ENCODE measurements around the gene ZNF709. TPM values are rescaled to one million over a fixed set of nuclear protein-coding genes. Genes with fewer than 3 reads are reported as not detected.
A peak's percentile ranks its signal among the peaks of the same experiment; 100 is the strongest.
"Not testable (repeated sequence)": the region's sequence is repeated elsewhere in the genome, so short reads cannot be mapped to it uniquely, and the experiment has no call there.

The ZNF709 gene
- total and polyA plus RNA-seq, 2 donors from 2014 or later, result 2.2 to 5.7 TPM

DNA sequence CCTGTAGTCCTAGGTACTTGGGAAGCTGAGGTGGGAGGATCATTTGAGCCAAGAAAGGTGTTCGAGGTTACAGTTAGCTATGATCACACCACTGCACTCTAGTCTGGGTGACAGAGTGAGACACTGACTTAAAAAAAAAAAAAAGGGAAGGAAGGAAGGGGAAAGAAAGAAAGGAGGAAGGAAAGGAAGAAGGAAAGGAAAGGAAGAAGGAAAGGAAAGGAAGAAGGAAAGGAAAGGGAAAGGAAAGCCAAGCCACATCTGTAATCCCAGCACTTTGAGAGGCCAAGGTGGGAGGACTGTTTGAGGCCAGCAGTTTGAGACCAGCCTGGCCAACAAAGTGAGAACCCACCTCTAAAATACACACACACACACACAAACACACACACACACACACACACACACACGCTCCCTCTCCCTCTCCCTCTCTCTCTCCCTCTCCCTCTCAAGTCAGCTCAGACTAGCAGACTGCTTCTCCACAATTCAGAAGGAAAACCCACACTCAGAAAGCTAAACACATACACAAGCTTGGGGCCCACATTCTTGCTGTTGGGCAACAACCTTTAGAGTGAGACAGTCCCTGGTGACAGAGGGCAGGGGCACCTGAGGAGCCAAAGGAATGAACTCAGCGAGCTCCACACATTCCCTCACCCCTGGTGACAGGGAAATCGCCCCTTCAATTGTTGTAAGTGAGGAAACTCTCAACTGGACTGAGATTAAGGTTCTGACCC is 2.7 kb downstream of the ZNF709 start:
- FAIRE-seq, result no peak
- no peak for DNase-seq
- H3K27ac ChIP-seq (ENCODE audit: low read depth in 2 of 2, low read length in 2 of 2), result no peak overlapping the region

DNA sequence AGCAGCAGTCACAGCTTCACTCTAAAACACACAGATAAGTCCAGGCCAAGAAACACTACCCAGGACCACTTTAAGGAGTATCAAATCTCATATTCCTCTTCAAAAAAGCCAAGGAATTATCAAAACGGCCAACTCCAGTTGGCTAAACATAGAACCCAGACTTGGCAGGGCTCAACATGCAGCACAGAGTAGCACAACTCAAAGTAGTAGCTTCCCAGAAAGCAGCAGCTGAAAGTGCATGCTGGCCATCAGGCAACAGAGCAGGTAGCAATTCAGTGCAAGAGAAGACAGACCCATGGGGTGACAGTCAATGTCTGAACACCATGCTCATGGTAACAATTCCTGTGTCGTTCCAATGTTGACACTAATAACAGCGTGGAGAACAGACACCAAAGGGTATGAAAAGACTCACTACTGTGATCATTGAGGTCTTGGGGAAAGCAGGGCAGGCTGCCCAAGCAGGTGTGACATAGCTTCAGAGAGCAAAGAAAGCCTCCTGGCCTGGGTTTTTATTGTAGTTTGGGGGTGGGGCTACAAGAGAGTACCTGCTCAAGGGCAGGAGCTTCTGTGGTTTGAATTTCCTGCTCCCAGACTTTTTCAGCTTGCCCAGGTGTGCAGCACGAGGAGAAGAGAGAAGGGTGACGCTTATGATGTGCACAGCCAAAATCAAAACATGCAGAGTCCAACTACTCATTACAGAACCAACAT is 6.2 kb downstream of the ZNF709 start:
- H3K36me3 ChIP-seq (ENCODE audit: control insufficient read depth in 2 of 3, insufficient read depth in 3 of 3, low read length in 3 of 3), result no peaks in the 10 kb centered on the region
- H3K9ac ChIP-seq (ENCODE audit: low read length in 3 of 3), result no peak overlapping the region
- no peaks in the 10 kb centered on the region for H3K9me3 ChIP-seq (ENCODE audit: control insufficient read depth in 2 of 3, insufficient read depth in 1 of 3, low read length in 3 of 3)
- no peak overlapping the region for H3K4me3 ChIP-seq (ENCODE audit: low read length in 3 of 3)
- peaks cover 0 to 14% (median 0%) of the 10 kb centered on the region in 3 donors for H3K4me1 ChIP-seq (ENCODE audit: control insufficient read depth in 2 of 3, insufficient read depth in 2 of 3, low read depth in 1 of 3, low read length in 3 of 3)
- intact Hi-C loops (cut with DNase I), result no loop called here
- H3K27ac ChIP-seq (ENCODE audit: low read depth in 2 of 2, low read length in 2 of 2), result no peak overlapping the region
- H3K27me3 ChIP-seq (ENCODE audit: control insufficient read depth, insufficient read depth, low read length), result no peaks in the 10 kb centered on the region
- peak in 2 of 5 donors; percentile 22 to 29 for DNase-seq
- TF ChIP-seq, protein P1, sequence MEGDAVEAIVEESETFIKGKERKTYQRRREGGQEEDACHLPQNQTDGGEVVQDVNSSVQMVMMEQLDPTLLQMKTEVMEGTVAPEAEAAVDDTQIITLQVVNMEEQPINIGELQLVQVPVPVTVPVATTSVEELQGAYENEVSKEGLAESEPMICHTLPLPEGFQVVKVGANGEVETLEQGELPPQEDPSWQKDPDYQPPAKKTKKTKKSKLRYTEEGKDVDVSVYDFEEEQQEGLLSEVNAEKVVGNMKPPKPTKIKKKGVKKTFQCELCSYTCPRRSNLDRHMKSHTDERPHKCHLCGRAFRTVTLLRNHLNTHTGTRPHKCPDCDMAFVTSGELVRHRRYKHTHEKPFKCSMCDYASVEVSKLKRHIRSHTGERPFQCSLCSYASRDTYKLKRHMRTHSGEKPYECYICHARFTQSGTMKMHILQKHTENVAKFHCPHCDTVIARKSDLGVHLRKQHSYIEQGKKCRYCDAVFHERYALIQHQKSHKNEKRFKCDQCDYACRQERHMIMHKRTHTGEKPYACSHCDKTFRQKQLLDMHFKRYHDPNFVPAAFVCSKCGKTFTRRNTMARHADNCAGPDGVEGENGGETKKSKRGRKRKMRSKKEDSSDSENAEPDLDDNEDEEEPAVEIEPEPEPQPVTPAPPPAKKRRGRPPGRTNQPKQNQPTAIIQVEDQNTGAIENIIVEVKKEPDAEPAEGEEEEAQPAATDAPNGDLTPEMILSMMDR (IDR thresholded peaks at IDR 0.05; ENCODE audit: borderline replicate concordance, extremely low read depth, insufficient read depth), result no peak
- FAIRE-seq, result no peak

More for the DNA sequence above, 2.7 kb downstream of the ZNF709 start:
- H3K9ac ChIP-seq (ENCODE audit: low read length in 3 of 3), result no peak overlapping the region
- H3K36me3 ChIP-seq (ENCODE audit: control insufficient read depth in 2 of 3, insufficient read depth in 3 of 3, low read length in 3 of 3), result no peaks in the 10 kb centered on the region
- peaks cover 0 to 20% (median 3%) of the 10 kb centered on the region in 3 donors for H3K4me1 ChIP-seq (ENCODE audit: control insufficient read depth in 2 of 3, insufficient read depth in 2 of 3, low read depth in 1 of 3, low read length in 3 of 3)
- H3K27me3 ChIP-seq (ENCODE audit: control insufficient read depth, insufficient read depth, low read length), result no peaks in the 10 kb centered on the region
- TF ChIP-seq, protein P1 (IDR thresholded peaks at IDR 0.05; ENCODE audit: borderline replicate concordance, extremely low read depth, insufficient read depth), result no peak
- intact Hi-C loops (cut with DNase I), result no loop called here
- no peaks in the 10 kb centered on the region for H3K9me3 ChIP-seq (ENCODE audit: control insufficient read depth in 2 of 3, insufficient read depth in 1 of 3, low read length in 3 of 3)
- no peak overlapping the region for H3K4me3 ChIP-seq (ENCODE audit: low read length in 3 of 3)

DNA sequence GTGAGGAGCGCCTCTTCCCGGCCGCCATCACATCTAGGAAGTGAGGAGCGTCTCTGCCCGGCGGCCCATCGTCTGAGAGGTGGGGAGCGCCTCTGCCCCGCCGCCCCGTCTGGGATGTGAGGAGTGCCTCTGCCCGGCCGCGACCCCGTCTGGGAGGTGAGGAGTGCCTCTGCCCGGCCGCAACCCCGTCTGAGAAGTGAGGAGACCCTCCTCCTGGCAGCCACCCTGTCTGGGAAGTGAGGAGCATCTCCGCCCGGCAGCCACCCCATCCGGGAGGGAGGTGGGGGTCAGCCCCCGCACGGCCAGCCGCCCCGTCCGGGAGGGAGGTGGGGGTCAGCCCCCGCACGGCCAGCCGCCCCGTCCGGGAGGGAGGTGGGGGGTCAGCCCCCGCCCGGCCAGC is 17.0 kb downstream of the ZNF709 start:
- H3K9me3 ChIP-seq (ENCODE audit: control insufficient read depth in 2 of 3, insufficient read depth in 1 of 3, low read length in 3 of 3), result peaks cover 6 to 38% (median 11%) of the 10 kb centered on the region in 3 donors
- not testable (repeated sequence) for FAIRE-seq

GRCh38 chr19:12465211-12465610 is 19.4 kb downstream of the ZNF709 start:
- Histone ChIP-seq H3K4me3 (ENCODE audit: low read length in 3 of 3) (peak overlapping the region in 1 of 3 donors; percentile 36), H3K9ac (ENCODE audit: low read length in 3 of 3) (no peak overlapping the region), H3K27ac (ENCODE audit: low read depth in 2 of 2, low read length in 2 of 2) (no peak overlapping the region), H3K4me1 (ENCODE audit: control insufficient read depth in 2 of 3, insufficient read depth in 2 of 3, low read depth in 1 of 3, low read length in 3 of 3) (no peaks in the 10 kb centered on the region), H3K36me3 (ENCODE audit: control insufficient read depth in 2 of 3, insufficient read depth in 3 of 3, low read length in 3 of 3) (peaks cover 13 to 19% (median 18%) of the 10 kb centered on the region in 3 donors), H3K9me3 (ENCODE audit: control insufficient read depth in 2 of 3, insufficient read depth in 1 of 3, low read length in 3 of 3) (peaks cover 8 to 39% (median 18%) of the 10 kb centered on the region in 3 donors), H3K27me3 (ENCODE audit: control insufficient read depth, insufficient read depth, low read length) (no peaks in the 10 kb centered on the region)
- intact Hi-C loops (cut with DNase I), result no loop called here
- no peak for FAIRE-seq
- TF ChIP-seq, protein P1 (IDR thresholded peaks at IDR 0.05; ENCODE audit: borderline replicate concordance, extremely low read depth, insufficient read depth), result no peak
- DNase-seq, result no peak

More for the DNA sequence above, 17.0 kb downstream of the ZNF709 start:
- H3K4me1 ChIP-seq (ENCODE audit: control insufficient read depth in 2 of 3, insufficient read depth in 2 of 3, low read depth in 1 of 3, low read length in 3 of 3); H3K4me3 ChIP-seq (ENCODE audit: low read length in 3 of 3); H3K27me3 ChIP-seq (ENCODE audit: control insufficient read depth, insufficient read depth, low read length); DNase-seq; H3K9ac ChIP-seq (ENCODE audit: low read length in 3 of 3); H3K27ac ChIP-seq (ENCODE audit: low read depth in 2 of 2, low read length in 2 of 2); intact Hi-C loops (cut with DNase I): not testable (repeated sequence)
- H3K36me3 ChIP-seq (ENCODE audit: control insufficient read depth in 2 of 3, insufficient read depth in 3 of 3, low read length in 3 of 3), result peaks cover 11 to 19% (median 18%) of the 10 kb centered on the region in 3 donors

All from kidney (tissue), 14 donors.